A673 (cell line): ENCODE results near the gene PHACTR3. TPM values are rescaled to one million over a fixed set of nuclear protein-coding genes. Genes with fewer than 3 reads are reported as not detected.

Experiments used
- BruUV-seq: library from RNA; stranded (reverse); fragments of 400-500 nt; replicated peaks from 2 replicates; lab custom pipeline; 2021; lab: Mats Ljungman, UMichigan
- CTCF ChIA-PET: fragments of 300-600 bp; sonication (Branson Sonifier 250); formaldehyde crosslinking; loops from one replicate; lab custom pipeline; 2022; ENCODE audit warnings: antibody characterized with exemption; lab: Charles Lee
- POLR2A ChIA-PET: fragments of 300-600 bp; sonication (Branson Sonifier 250); formaldehyde crosslinking; loops from one replicate; lab custom pipeline; 2022; ENCODE audit warnings: antibody characterized with exemption; ENCODE audit not compliant: low non-redundant PET; lab: Charles Lee
- DNase-seq: peaks from one replicate; pipeline ENCODE4 v3.0.0-alpha.2; 2015; ENCODE audit warnings: low spot score
- H3K27ac ChIP-seq: fragments of 200-600 bp; sonication (generic); 2 replicates; pipeline ENCODE4 v1.5.1; 2016; ENCODE audit warnings: mixed run types, low read depth, mild to moderate bottlenecking, mixed read lengths, antibody characterized with exemption, low read length; ENCODE audit not compliant: poor library complexity, severe bottlenecking
- H3K27me3 ChIP-seq: fragments of 200-600 bp; sonication (generic); replicated peaks from 2 replicates; pipeline ENCODE4 v1.6.1; 2017; ENCODE audit warnings: mixed run types, low read depth, mild to moderate bottlenecking, mixed read lengths, antibody characterized with exemption, low read length; ENCODE audit not compliant: insufficient read depth, poor library complexity
- H3K36me3 ChIP-seq: fragments of 200-600 bp; sonication (generic); 2 replicates; pipeline ENCODE4 v1.6.1; 2016; ENCODE audit warnings: mixed run types, mild to moderate bottlenecking, mixed read lengths, antibody characterized with exemption, low read length; ENCODE audit not compliant: insufficient read depth, poor library complexity, severe bottlenecking
- H3K4me1 ChIP-seq: fragments of 200-600 bp; sonication (generic); 2 replicates; pipeline ENCODE4 v1.6.1; 2017; ENCODE audit warnings: mixed run types, mild to moderate bottlenecking, mixed read lengths, antibody characterized with exemption, low read length; ENCODE audit not compliant: insufficient read depth, poor library complexity, severe bottlenecking
- H3K4me3 ChIP-seq: fragments of 200-600 bp; sonication (generic); 2 replicates; pipeline ENCODE4 v1.5.1; 2016; ENCODE audit warnings: low read depth, mixed run types, mild to moderate bottlenecking, mixed read lengths, low read length; ENCODE audit not compliant: poor library complexity, severe bottlenecking
- H3K9me3 ChIP-seq: fragments of 200-600 bp; sonication (generic); 2 replicates; pipeline ENCODE4 v1.6.1; 2016; ENCODE audit warnings: mixed run types, low read depth, mild to moderate bottlenecking, mixed read lengths, antibody characterized with exemption, low read length; ENCODE audit not compliant: poor library complexity, severe bottlenecking
- EZH2 ChIP-seq: fragments of 200-600 bp; sonication (generic); IDR thresholded peaks from 2 replicates; pipeline ENCODE4 v1.6.1; 2017; ENCODE audit warnings: borderline replicate concordance, low read depth, mild to moderate bottlenecking, mixed read lengths, antibody characterized with exemption, low read length; ENCODE audit not compliant: poor library complexity, severe bottlenecking
- intact Hi-C: fragments of 100-400 bp; cut with micrococcal nuclease; formaldehyde crosslinking; loops from one replicate; pipeline ENCODE4 v1.10.0; 2022; ENCODE audit not compliant: unreplicated experiment
- total RNA-seq: library from RNA; stranded (reverse); gene quantifications from 2 replicates; pipeline ENCODE4 v1.2.3, GENCODE V29; 2021
- TF ChIP-seq, protein P1 (sequence below): fragments of 300-800, 200-600 bp; sonication (generic); conservative IDR thresholded peaks from 2 replicates; pipeline ENCODE4 v1.5.1; 2017; ENCODE audit warnings: low read depth, mild to moderate bottlenecking, antibody characterized with exemption, low read length, moderate library complexity, mixed read lengths

The PHACTR3 gene
- total RNA-seq, 1 experiment from 2014 or later = 0.17 TPM

DNA sequence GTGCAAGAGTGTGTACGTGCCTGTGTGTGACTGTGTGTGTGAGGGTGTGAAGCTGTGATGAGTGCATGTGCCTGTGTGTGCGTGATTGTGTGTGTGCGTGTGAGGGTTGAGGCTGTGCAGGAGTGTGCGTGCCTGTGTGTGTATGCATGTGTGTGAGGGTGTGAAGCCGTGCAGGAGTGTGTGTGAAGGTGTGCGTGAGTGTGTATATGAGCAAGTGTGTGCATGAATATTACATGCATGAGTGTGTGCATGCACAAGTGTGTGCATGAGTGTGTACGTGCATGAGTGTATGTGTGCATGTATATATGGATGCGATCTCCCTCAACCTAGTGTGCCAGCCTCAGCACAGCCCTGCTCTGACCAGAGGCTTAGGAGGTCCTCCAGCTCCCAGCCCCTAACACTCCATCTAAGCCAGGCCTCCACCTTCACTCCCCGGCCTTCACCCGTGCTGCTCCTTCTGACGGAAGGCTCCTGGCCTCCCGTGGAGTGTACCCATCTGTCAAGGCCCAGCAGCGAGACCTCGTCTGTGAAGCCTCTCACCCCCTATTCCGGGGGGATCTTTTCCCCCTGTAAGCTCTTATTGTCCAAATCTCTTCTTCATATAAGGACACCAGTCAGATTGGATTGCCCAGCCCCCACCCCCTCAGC, 19.9 kb upstream of the PHACTR3 start:
- DNase-seq = no peak
- intact Hi-C loops = no loop called here
- POLR2A ChIA-PET = no interaction called here
- Histone ChIP-seq H3K9me3 (no peaks in the 10 kb centered on the region), H3K27ac (no peak overlapping the region), H3K4me3 (no peak overlapping the region), H3K36me3 (no peaks in the 10 kb centered on the region), H3K4me1 (peaks cover 74% of the 10 kb centered on the region), H3K27me3 (no peaks in the 10 kb centered on the region)
- CTCF ChIA-PET = no interaction called here
- BruUV-seq = no TSS peak
- TF ChIP-seq EZH2 = no peak
- TF ChIP-seq, protein P1, sequence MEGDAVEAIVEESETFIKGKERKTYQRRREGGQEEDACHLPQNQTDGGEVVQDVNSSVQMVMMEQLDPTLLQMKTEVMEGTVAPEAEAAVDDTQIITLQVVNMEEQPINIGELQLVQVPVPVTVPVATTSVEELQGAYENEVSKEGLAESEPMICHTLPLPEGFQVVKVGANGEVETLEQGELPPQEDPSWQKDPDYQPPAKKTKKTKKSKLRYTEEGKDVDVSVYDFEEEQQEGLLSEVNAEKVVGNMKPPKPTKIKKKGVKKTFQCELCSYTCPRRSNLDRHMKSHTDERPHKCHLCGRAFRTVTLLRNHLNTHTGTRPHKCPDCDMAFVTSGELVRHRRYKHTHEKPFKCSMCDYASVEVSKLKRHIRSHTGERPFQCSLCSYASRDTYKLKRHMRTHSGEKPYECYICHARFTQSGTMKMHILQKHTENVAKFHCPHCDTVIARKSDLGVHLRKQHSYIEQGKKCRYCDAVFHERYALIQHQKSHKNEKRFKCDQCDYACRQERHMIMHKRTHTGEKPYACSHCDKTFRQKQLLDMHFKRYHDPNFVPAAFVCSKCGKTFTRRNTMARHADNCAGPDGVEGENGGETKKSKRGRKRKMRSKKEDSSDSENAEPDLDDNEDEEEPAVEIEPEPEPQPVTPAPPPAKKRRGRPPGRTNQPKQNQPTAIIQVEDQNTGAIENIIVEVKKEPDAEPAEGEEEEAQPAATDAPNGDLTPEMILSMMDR = no peak

DNA sequence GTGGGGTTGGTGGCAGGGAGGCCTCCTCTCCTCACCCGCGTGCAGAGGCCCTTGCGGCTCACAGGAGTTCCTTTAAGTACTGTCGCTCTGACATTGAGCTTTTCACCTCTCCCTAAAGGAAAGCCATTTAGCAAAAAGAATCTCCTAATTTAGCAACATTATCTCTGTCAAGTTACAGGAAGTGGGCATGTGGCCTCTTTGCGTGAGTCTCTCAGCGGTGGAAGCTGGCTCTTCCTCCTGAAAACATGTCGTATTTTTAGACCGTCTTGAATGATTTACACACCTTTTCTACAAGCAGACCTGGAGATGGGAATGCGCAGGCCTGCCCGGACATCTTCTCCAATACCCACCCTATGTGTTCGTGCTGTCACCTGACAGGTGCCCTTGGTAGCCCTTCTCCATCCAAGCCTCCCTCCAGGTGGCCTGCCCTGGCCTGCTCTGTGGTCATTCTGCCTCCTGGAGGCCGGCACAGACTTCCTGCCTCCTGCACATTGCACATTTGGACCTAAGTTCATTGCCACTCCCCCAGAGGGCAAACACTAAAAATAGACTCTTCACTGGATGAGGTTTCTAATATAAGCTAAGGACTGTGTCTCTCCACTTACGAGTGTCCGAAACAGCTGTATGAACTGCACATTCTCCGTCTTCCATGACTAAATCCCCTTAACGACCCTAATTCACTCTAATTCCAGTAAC, 18.5 kb upstream of the PHACTR3 start:
- intact Hi-C loops = no loop called here
- Histone ChIP-seq H3K9me3 (no peaks in the 10 kb centered on the region), H3K27me3 (no peaks in the 10 kb centered on the region), H3K36me3 (no peaks in the 10 kb centered on the region), H3K27ac (no peak overlapping the region), H3K4me1 (peaks cover 60% of the 10 kb centered on the region), H3K4me3 (no peak overlapping the region)
- ChIA-PET CTCF (no interaction called here), POLR2A (no interaction called here)
- TF ChIP-seq, protein P1 = no peak
- no peak for TF ChIP-seq EZH2
- no TSS peak for BruUV-seq
- DNase-seq = peak; percentile 35

GRCh38 chr20:59586613-59587012, 17.7 kb upstream of the PHACTR3 start:
- H3K4me1 ChIP-seq = peaks cover 54% of the 10 kb centered on the region
- H3K9me3 ChIP-seq = no peaks in the 10 kb centered on the region
- no peak overlapping the region for H3K27ac ChIP-seq
- no peaks in the 10 kb centered on the region for H3K36me3 ChIP-seq
- H3K27me3 ChIP-seq = no peaks in the 10 kb centered on the region
- POLR2A ChIA-PET = no interaction called here
- TF ChIP-seq, protein P1 = no peak
- TF ChIP-seq EZH2 = no peak
- intact Hi-C loops = no loop called here
- no peak overlapping the region for H3K4me3 ChIP-seq
- BruUV-seq = no TSS peak
- no peak for DNase-seq
- CTCF ChIA-PET = no interaction called here
